Hematopoietic multipotent progenitor cell treated with erythropoietin and hydrocortisone succinate and interleukin-3 and kit ligand, for 15 days (in vitro differentiated cells): Measurements from ENCODE around the gene BFSP2.

Source experiments
- DNase-seq: peaks from one replicate; pipeline ENCODE4 v3.0.0-alpha.2; 2015; ENCODE audit warnings: low spot score

Gene BFSP2

DNA sequence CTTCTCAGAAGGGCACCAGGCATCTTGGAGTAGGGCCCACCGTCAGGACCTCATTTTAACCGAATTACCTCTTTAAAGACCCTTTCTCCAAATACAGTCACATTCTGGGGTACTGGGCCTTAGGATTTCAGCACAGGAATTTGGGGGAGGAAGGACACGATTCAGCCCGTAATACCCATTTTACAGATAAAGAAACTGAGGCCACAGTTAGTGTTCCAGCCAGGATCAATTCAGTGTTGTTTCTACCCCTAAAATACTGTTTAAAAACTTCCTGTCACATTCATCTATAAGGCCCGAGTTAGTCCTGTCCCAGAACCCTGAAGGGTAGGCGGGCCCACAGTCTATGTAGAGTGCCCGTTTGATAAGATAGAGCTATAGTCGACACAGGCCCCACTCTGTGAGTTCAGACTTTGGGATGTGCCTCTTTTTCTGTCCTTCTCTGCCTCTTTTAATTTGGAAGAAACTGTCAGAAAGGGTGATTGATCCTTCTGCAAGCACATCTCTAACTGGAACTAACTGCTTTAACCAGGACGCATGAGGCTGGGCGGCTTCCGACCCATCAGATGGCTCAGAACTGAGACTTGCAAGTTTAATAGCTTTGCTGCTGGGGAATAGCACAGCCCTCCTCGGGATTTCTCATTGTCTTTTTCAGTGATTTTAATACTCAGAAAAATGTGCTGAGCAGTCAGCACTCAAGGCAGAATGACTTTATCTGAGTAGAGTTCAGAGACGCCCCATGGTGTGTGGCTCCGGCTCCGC is 19.5 kb downstream of the BFSP2 start:
- DNase-seq, result no peak

- DNase-seq, result no peak
Observed at GRCh38 chr3:133424937-133425869, 25.3 kb downstream of the BFSP2 start.

DNA sequence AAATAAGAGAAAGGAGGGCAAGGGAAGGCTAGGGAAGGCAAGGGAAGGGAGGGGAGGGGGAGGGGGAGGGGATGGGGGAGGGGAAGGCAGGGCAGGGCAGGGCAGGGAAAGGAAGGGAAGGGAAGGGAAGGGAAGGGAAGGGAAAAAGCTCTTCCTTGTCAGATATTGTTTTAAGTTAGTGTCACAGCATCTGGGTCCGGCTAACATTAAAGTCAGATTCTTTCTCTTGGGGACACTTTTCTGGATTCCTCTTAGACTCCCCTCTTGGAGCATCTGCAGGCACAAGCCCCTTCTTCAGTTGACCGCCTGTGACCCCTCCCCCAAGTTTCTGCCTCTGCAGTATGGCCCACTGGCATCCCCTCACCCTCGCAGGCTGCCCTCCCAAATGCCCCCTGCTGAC is 26.0 kb downstream of the BFSP2 start:
- no peak for DNase-seq

DNA sequence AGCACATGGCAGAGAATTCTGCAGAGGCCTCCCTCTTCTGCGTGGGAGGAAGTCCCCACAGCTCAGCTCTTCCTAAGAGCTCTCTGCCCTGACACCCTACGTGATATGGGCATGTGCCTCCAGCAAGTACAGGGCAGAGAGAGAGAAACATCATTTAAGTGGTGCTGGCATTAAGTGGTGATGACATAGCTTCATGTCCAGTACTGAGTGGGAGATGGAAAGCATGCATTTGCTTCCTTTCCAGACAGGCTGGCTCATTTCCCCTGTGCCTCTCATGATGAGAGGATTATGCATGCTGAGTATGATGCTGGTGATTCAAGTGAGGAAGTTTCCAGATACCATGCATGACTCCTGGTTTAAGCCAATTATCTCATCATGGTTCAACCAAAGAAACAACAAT is 26.9 kb downstream of the BFSP2 start:
- DNase-seq, result no peak

DNA sequence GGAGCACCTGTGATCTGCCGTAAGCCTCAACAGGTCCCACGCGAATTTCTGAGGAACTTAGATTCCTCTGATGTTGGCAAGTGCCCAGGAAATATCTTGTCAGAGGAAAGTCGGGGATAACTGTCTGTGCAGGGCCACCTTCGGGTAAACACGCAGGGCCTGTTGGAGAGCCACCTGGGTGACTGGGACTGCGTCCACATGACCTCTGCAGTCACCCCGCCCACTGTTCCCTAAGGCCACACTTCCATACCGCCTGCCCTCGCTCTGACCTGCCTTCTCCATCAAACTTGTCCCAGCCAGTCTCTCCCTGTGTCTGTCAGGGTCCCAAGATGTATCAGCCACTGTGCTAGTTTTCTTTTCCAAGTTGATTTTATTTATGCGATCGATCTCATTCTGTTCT is 28.7 kb downstream of the BFSP2 start:
- no peak for DNase-seq

DNA sequence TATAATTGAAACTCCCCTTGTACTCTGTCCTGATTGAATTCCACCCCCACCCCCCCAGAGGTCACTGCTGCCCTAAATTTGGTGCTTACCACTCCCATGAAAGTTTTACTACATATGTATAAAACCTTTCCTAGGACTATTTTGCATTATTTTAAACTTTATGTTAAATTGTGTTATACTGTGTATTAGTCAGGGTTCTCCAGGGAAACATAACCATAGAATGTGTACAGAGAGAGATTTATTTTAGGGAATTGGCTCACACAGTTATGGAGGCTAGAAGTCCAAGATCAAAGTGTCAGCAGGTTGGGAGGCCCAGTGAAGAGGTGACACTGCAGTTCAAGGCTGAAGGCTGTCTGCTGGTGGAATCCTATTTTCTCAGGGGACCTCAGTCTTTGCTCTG is 29.2 kb downstream of the BFSP2 start:
- no peak for DNase-seq

GRCh38 chr3:133439563-133439962 is 39.7 kb downstream of the BFSP2 start:
- DNase-seq, result no peak

DNA sequence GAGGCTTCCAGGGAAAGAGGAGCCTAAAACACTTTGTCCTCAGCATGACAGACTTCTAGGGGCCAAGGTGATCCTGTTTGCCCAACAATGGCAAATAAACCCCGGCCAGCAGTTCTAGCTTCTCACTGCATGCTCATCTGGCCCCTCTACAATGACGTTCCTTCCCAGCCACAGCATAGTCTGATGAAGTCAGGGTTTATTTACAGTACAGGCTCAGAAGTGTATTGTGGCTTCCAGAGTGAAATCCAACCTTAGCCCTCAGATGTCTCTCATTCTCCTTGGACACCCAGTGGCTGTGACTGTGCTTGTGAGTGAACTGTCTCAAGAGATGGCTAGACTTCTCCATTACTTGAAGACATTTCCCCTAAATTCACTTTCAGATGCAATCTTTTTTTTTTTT is 40.8 kb downstream of the BFSP2 start:
- DNase-seq, result no peak

DNA sequence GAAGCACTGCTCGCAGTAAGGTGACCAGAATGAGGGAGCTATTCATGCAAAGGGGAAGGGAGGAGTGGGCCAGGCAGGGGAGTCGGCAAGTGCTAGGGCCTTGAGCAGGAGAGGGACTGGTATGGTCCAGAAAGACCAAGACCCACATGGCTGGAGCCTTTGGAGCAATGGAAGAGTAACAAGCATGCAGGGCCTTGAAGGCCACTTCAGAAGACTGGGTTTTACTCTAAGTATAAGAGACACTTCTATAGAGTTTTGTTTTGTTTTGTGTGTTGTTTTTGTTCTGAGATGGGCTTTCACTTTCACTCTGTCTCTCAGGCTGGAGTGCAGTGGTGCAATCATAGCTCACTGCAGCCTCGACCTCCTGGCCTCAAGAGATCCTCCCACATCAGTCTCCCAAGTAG is 42.0 kb downstream of the BFSP2 start:
- no peak for DNase-seq

GRCh38 chr3:133442518-133442917 is 42.7 kb downstream of the BFSP2 start:
- no peak for DNase-seq

DNA sequence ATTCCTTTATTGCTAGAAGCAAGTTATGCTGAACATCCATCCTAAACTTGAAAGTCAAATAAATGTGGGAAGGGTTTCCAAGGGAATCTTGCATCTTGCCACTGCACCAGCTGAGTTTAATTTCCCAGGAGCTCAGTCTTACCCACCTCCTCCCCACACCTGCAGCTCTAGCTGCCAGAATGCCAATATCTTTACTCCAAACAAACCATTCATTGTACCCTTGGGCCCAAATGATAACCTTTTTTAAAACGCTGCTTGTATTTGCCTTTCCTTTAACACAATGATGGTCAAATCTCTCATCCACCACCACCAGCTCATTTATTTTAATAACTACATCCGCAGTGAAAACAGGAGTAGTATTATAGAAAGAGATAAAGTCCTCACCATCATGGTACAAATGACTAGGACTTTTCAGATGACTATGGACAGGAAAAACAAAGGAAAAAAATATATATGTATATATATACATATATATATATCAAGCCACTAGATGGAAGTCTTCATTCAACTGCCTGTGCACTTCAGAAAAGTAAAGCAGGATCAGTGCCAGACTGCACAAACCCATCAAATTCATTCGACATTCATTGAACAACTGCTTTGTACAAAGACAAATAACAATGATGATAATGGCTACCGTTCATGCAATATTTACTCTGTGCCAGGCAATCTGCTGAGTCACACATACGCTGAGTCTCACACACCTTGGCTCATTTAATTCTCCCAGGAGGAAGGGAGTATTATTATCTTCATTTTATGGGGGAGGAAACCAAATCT is 44.0 kb downstream of the BFSP2 start:
- no peak for DNase-seq

- DNase-seq, result no peak
Observed at GRCh38 chr3:133444423-133444774, 44.5 kb downstream of the BFSP2 start.

DNA sequence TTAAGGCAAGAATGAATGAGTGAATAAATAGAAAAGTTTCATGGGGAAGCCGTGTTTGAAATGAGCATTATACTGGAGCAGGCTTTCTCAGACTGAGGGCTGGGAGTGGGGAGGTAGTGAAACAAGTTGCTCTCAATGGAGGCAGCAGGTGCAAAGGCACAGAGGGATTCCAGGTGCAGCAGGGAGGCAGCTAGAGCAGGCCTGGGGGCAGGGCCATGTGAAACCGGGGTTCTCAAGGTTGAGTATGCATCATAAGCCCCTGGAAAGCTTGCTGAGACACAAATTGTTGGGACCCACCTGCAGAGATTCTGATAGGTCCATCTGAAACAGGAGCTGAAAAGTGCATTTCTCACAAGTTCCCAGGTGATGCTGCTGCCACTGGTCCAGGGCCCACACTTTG is 45.3 kb downstream of the BFSP2 start:
- no peak for DNase-seq

- DNase-seq, result no peak
Observed at GRCh38 chr3:133447750-133448477, 48.1 kb downstream of the BFSP2 start.

DNA sequence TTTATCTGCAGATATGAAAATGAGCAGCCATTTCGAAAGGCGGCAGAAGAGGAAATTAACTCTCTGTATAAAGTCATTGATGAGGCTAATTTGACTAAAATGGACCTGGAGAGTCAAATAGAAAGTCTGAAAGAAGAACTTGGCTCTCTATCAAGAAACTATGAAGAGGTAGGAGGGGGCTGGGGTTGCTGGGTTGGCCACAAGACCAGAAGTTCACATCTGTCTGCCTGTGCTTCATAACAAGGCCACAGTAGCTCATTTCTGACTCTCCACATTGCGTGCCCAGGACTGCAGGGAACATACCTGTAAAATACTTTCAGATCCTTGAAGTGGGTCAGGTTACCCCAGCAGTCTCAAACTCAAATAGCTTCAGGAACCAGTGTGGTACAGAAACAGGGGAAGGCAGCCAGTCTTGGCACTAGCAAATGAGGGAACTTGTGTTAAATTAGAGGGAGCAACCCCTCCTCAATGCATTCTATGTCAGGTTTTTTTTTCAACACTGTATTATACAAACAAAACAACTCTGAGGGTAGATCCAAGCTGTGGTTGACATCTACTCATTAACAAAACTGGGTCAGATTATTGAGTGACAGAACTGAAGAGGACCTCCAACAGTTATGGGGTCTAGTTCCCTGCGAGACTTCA is 48.7 kb downstream of the BFSP2 start:
- no peak for DNase-seq

DNA sequence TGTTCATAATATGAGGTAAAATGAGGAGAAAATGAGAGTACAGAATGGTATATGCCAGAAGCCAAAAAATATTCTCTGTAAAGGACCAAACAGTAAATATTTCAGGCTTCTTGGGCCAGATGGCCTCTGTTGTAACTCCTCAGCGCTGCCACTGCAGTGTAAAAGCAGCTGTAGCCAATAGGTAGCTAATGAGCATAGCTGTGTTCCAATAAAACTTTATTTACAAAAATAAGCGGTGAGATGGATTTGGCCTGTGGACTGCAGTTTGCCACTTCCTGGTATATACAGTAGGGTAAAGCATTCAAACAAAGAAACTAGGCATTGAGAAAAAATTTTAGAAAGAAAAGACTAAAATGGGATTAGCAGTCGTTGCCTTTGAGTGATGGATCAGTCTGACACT is 51.5 kb downstream of the BFSP2 start:
- no peak for DNase-seq

DNA sequence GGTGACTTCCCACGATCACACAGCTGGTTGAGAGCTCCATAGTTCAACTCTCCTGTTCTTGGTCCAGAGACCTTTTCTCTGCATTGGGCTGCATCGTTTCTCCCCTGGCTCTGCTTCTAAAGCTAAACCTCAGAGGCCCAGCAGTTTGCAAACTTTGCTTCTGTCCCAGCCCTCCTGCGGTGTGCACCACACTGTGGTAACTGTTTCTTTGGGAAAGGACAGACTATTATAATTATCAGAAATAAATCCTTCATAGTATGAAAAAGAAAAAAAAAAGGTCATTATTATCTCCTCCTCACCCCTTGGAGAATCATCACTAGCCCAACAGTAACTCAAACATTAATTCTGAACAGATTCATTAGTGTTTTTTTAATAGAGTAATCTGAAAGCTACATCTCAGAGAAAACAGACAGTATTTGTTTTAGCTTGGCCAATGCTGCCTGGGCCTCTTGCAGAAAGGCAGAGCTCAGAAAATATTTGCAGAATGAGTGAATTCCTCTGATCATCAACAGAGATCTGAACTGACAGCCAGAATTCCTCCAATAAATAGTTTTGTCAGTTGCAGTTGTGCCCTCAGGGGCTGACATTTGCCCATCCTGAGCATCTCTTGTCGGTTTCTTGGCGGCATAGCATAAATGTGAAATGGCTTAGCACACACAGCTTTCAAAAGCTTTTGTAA is 52.9 kb downstream of the BFSP2 start:
- no peak for DNase-seq

DNA sequence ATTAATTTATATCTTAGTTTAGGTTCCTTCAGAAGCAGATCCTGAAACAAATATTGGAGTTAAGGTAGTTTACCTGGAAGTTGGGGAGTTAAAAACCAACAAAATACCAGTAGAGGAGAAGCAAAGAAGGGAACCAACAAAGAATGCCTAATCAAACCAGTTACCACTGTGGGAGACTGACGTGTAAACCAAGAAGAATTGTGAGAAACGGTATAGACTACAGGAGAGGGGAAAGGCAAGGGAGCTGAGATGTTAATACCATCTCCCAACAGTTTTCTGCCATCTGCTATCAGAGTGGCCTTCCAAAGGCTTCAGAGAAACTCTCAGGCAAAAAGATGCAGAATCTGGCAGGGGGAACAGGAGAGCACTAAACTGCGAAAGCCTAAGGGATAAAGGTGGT is 53.5 kb downstream of the BFSP2 start:
- DNase-seq, result no peak

DNA sequence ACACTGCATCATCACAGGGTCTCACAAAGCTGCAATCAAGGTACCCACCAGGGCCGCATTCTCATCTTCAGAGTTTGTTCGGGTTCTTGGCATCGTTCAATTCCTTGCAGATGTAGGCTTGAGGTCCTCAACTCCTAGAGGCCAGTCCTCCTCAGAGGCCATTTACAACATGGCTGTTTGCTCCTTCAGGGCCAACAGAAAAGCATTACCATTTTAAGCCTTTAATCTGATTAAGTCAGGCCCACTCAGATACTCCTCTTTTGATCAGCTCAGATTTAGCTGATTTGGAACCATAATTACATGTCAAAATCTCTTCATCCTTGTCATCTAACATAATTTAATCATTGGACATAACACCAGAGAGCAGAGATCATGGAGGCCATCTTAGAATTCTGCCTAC is 55.4 kb downstream of the BFSP2 start:
- no peak for DNase-seq

- DNase-seq, result no peak
Observed at GRCh38 chr3:133455960-133456359, 56.1 kb downstream of the BFSP2 start.

DNA sequence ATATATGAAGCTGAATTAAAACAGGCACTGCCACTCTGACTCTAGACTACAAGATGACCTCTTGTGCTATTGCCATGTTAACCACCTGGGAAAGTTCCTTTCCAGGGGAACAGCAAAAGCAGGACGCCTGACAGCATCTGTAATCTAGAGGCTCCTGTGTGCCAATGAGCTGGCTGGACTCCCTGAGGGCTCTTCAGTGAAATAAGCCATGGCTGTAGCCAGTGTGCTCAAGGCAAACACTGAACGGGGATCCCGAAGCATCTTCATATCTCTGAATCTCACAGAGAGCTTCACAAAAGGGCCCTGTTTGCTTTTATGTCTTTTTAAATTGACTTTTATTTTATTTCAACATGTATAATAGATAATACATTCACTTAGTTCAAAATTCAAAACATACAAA is 57.2 kb downstream of the BFSP2 start:
- no peak for DNase-seq
